ENCODE data around the gene KCTD16. TPM values are rescaled to one million over a fixed set of nuclear protein-coding genes. Genes with fewer than 3 reads are reported as not detected.

The KCTD16 gene
- total RNA-seq, 1 donor from 2014 or later: 0.37 TPM

- peaks cover 7% of the 10 kb centered on the region for H3K4me1 Mint-ChIP-seq
- DNase-seq (ENCODE audit: low read depth, low spot score): no peak
Observed at GRCh38 chr5:144318011-144318410, 147.3 kb downstream of the KCTD16 start.

GRCh38 chr5:144318460-144318859 is 147.8 kb downstream of the KCTD16 start:
- H3K9me3 Mint-ChIP-seq: no peaks in the 10 kb centered on the region
- peaks cover 7% of the 10 kb centered on the region for H3K4me1 Mint-ChIP-seq
- H3K4me3 Mint-ChIP-seq: no peak overlapping the region
- no peak for DNase-seq (ENCODE audit: low read depth, low spot score)
- no peak overlapping the region for H3K27ac Mint-ChIP-seq (ENCODE audit: unreplicated experiment)
- no peak for TF ChIP-seq CTCF (conservative IDR thresholded peaks at IDR 0.05)
- no peaks in the 10 kb centered on the region for H3K27me3 Mint-ChIP-seq (ENCODE audit: low read depth)
- no peaks in the 10 kb centered on the region for H3K36me3 Mint-ChIP-seq (ENCODE audit: low read depth)

More at GRCh38 chr5:144318011-144318410, 147.3 kb downstream of the KCTD16 start:
- Mint-ChIP-seq H3K36me3 (ENCODE audit: low read depth) (no peaks in the 10 kb centered on the region), H3K4me3 (no peak overlapping the region), H3K27ac (ENCODE audit: unreplicated experiment) (no peak overlapping the region), H3K27me3 (ENCODE audit: low read depth) (no peaks in the 10 kb centered on the region), H3K9me3 (no peaks in the 10 kb centered on the region)
- no peak for TF ChIP-seq CTCF (conservative IDR thresholded peaks at IDR 0.05)

- H3K9me3 Mint-ChIP-seq: peaks cover 6% of the 10 kb centered on the region
- no peak overlapping the region for H3K27ac Mint-ChIP-seq (ENCODE audit: unreplicated experiment)
- no peaks in the 10 kb centered on the region for H3K27me3 Mint-ChIP-seq (ENCODE audit: low read depth)
- no peaks in the 10 kb centered on the region for H3K36me3 Mint-ChIP-seq (ENCODE audit: low read depth)
- peaks cover 2% of the 10 kb centered on the region for H3K4me1 Mint-ChIP-seq
- TF ChIP-seq CTCF (conservative IDR thresholded peaks at IDR 0.05): no peak
- no peak for DNase-seq (ENCODE audit: low read depth, low spot score)
- no peak overlapping the region for H3K4me3 Mint-ChIP-seq
Observed at GRCh38 chr5:144323181-144323580, 152.5 kb downstream of the KCTD16 start.

- Mint-ChIP-seq H3K27ac (ENCODE audit: unreplicated experiment) (no peak overlapping the region), H3K4me1 (no peaks in the 10 kb centered on the region), H3K27me3 (ENCODE audit: low read depth) (no peaks in the 10 kb centered on the region), H3K36me3 (ENCODE audit: low read depth) (no peaks in the 10 kb centered on the region), H3K4me3 (no peak overlapping the region), H3K9me3 (peaks cover 6% of the 10 kb centered on the region)
- DNase-seq (ENCODE audit: low read depth, low spot score): no peak
- no peak for TF ChIP-seq CTCF (conservative IDR thresholded peaks at IDR 0.05)
Observed at GRCh38 chr5:144325532-144325931, 154.9 kb downstream of the KCTD16 start.

GRCh38 chr5:144328494-144328893 is 157.8 kb downstream of the KCTD16 start:
- Mint-ChIP-seq H3K4me3 (no peak overlapping the region), H3K36me3 (ENCODE audit: low read depth) (no peaks in the 10 kb centered on the region), H3K27me3 (ENCODE audit: low read depth) (no peaks in the 10 kb centered on the region), H3K4me1 (no peaks in the 10 kb centered on the region), H3K9me3 (peaks cover 6% of the 10 kb centered on the region), H3K27ac (ENCODE audit: unreplicated experiment) (no peak overlapping the region)
- no peak for DNase-seq (ENCODE audit: low read depth, low spot score)
- no peak for TF ChIP-seq CTCF (conservative IDR thresholded peaks at IDR 0.05)

GRCh38 chr5:144328980-144329379 is 158.3 kb downstream of the KCTD16 start:
- Mint-ChIP-seq H3K4me3 (no peak overlapping the region), H3K27me3 (ENCODE audit: low read depth) (no peaks in the 10 kb centered on the region), H3K27ac (ENCODE audit: unreplicated experiment) (no peak overlapping the region), H3K9me3 (peaks cover 6% of the 10 kb centered on the region), H3K4me1 (no peaks in the 10 kb centered on the region), H3K36me3 (ENCODE audit: low read depth) (no peaks in the 10 kb centered on the region)
- TF ChIP-seq CTCF (conservative IDR thresholded peaks at IDR 0.05): no peak
- DNase-seq (ENCODE audit: low read depth, low spot score): no peak

Data from neural crest cell (in vitro differentiated cells).